A673 (cell line): ENCODE measurements around the gene HBQ1. TPM values are rescaled to one million over a fixed set of nuclear protein-coding genes. Genes with fewer than 3 reads are reported as not detected.

Experiments used
- BruUV-seq: library from RNA; stranded (reverse); fragments of 400-500 nt; replicated peaks from 2 replicates; lab custom pipeline; 2021; lab: Mats Ljungman, UMichigan
- CTCF ChIA-PET: fragments of 300-600 bp; sonication (Branson Sonifier 250); formaldehyde crosslinking; loops from one replicate; lab custom pipeline; 2022; ENCODE audit warnings: antibody characterized with exemption; lab: Charles Lee
- POLR2A ChIA-PET: fragments of 300-600 bp; sonication (Branson Sonifier 250); formaldehyde crosslinking; loops from one replicate; lab custom pipeline; 2022; ENCODE audit warnings: antibody characterized with exemption; ENCODE audit not compliant: low non-redundant PET; lab: Charles Lee
- DNase-seq: peaks from one replicate; pipeline ENCODE4 v3.0.0-alpha.2; 2015; ENCODE audit warnings: low spot score
- H3K27ac ChIP-seq: fragments of 200-600 bp; sonication (generic); 2 replicates; pipeline ENCODE4 v1.5.1; 2016; ENCODE audit warnings: mixed run types, low read depth, mild to moderate bottlenecking, mixed read lengths, antibody characterized with exemption, low read length; ENCODE audit not compliant: poor library complexity, severe bottlenecking
- H3K27me3 ChIP-seq: fragments of 200-600 bp; sonication (generic); replicated peaks from 2 replicates; pipeline ENCODE4 v1.6.1; 2017; ENCODE audit warnings: mixed run types, low read depth, mild to moderate bottlenecking, mixed read lengths, antibody characterized with exemption, low read length; ENCODE audit not compliant: insufficient read depth, poor library complexity
- H3K36me3 ChIP-seq: fragments of 200-600 bp; sonication (generic); 2 replicates; pipeline ENCODE4 v1.6.1; 2016; ENCODE audit warnings: mixed run types, mild to moderate bottlenecking, mixed read lengths, antibody characterized with exemption, low read length; ENCODE audit not compliant: insufficient read depth, poor library complexity, severe bottlenecking
- H3K4me1 ChIP-seq: fragments of 200-600 bp; sonication (generic); 2 replicates; pipeline ENCODE4 v1.6.1; 2017; ENCODE audit warnings: mixed run types, mild to moderate bottlenecking, mixed read lengths, antibody characterized with exemption, low read length; ENCODE audit not compliant: insufficient read depth, poor library complexity, severe bottlenecking
- H3K4me3 ChIP-seq: fragments of 200-600 bp; sonication (generic); 2 replicates; pipeline ENCODE4 v1.5.1; 2016; ENCODE audit warnings: low read depth, mixed run types, mild to moderate bottlenecking, mixed read lengths, low read length; ENCODE audit not compliant: poor library complexity, severe bottlenecking
- H3K9me3 ChIP-seq: fragments of 200-600 bp; sonication (generic); 2 replicates; pipeline ENCODE4 v1.6.1; 2016; ENCODE audit warnings: mixed run types, low read depth, mild to moderate bottlenecking, mixed read lengths, antibody characterized with exemption, low read length; ENCODE audit not compliant: poor library complexity, severe bottlenecking
- EZH2 ChIP-seq: fragments of 200-600 bp; sonication (generic); IDR thresholded peaks from 2 replicates; pipeline ENCODE4 v1.6.1; 2017; ENCODE audit warnings: borderline replicate concordance, low read depth, mild to moderate bottlenecking, mixed read lengths, antibody characterized with exemption, low read length; ENCODE audit not compliant: poor library complexity, severe bottlenecking
- intact Hi-C: fragments of 100-400 bp; cut with micrococcal nuclease; formaldehyde crosslinking; loops from one replicate; pipeline ENCODE4 v1.10.0; 2022; ENCODE audit not compliant: unreplicated experiment
- total RNA-seq: library from RNA; stranded (reverse); gene quantifications from 2 replicates; pipeline ENCODE4 v1.2.3, GENCODE V29; 2021
- TF ChIP-seq, protein P1 (sequence below): fragments of 300-800, 200-600 bp; sonication (generic); conservative IDR thresholded peaks from 2 replicates; pipeline ENCODE4 v1.5.1; 2017; ENCODE audit warnings: low read depth, mild to moderate bottlenecking, antibody characterized with exemption, low read length, moderate library complexity, mixed read lengths

HBQ1 gene
- total RNA-seq, 1 experiment from 2014 or later: 1.2 TPM

DNA sequence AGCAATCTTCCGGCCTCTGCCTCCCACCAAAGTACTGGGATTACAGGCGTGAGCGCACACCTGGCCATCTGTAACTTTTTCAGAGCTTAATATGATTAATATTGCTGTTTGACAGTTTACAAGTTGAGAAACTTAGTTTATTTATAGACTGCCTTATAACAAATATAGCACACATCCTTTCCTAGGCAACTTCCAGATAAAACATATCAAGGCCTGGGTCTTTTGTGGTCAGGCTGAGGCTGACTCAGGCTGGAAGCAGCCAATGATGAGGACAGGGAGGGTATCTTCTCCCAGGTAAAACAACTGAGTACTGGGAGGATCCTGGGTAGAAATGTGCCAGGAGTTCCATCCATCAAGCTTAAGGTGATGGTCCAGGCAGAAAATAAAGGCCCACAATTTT is 32.7 kb downstream of the HBQ1 start:
- CTCF ChIA-PET: no interaction called here
- TF ChIP-seq, protein P1, sequence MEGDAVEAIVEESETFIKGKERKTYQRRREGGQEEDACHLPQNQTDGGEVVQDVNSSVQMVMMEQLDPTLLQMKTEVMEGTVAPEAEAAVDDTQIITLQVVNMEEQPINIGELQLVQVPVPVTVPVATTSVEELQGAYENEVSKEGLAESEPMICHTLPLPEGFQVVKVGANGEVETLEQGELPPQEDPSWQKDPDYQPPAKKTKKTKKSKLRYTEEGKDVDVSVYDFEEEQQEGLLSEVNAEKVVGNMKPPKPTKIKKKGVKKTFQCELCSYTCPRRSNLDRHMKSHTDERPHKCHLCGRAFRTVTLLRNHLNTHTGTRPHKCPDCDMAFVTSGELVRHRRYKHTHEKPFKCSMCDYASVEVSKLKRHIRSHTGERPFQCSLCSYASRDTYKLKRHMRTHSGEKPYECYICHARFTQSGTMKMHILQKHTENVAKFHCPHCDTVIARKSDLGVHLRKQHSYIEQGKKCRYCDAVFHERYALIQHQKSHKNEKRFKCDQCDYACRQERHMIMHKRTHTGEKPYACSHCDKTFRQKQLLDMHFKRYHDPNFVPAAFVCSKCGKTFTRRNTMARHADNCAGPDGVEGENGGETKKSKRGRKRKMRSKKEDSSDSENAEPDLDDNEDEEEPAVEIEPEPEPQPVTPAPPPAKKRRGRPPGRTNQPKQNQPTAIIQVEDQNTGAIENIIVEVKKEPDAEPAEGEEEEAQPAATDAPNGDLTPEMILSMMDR: no peak
- no peak for TF ChIP-seq EZH2
- Histone ChIP-seq H3K27ac (no peak overlapping the region), H3K9me3 (no peaks in the 10 kb centered on the region), H3K4me1 (no peaks in the 10 kb centered on the region), H3K36me3 (peaks cover 81% of the 10 kb centered on the region), H3K27me3 (no peaks in the 10 kb centered on the region), H3K4me3 (no peak overlapping the region)
- intact Hi-C loops: no loop called here
- POLR2A ChIA-PET: no interaction called here
- BruUV-seq: no TSS peak
- no peak for DNase-seq

DNA sequence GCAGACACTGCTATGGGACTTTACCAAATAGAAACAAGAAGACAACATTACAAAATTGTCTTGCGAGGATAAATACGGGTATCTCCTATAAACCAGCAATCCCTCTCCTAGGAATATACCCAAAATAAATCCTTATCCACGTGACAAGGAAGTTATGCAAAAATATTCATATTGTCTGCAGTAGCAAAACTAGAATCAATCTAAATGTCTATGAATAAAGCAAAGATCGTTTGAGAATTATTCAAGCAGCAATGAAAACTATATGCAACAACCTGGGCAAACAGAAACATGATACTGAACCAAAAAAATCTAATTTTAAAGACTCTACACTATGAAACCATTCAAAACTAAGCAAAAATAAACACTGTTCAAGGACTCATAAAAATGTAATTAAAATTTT is 39.8 kb downstream of the HBQ1 start:
- Histone ChIP-seq H3K4me1 (no peaks in the 10 kb centered on the region), H3K27me3 (no peaks in the 10 kb centered on the region), H3K9me3 (no peaks in the 10 kb centered on the region), H3K36me3 (peaks cover 83% of the 10 kb centered on the region), H3K4me3 (no peak overlapping the region), H3K27ac (no peak overlapping the region)
- TSS peak; percentile 3 for BruUV-seq
- intact Hi-C loops: no loop called here
- ChIA-PET CTCF (no interaction called here), POLR2A (no interaction called here)
- no peak for DNase-seq
- TF ChIP-seq, protein P1: no peak
- TF ChIP-seq EZH2: no peak

DNA sequence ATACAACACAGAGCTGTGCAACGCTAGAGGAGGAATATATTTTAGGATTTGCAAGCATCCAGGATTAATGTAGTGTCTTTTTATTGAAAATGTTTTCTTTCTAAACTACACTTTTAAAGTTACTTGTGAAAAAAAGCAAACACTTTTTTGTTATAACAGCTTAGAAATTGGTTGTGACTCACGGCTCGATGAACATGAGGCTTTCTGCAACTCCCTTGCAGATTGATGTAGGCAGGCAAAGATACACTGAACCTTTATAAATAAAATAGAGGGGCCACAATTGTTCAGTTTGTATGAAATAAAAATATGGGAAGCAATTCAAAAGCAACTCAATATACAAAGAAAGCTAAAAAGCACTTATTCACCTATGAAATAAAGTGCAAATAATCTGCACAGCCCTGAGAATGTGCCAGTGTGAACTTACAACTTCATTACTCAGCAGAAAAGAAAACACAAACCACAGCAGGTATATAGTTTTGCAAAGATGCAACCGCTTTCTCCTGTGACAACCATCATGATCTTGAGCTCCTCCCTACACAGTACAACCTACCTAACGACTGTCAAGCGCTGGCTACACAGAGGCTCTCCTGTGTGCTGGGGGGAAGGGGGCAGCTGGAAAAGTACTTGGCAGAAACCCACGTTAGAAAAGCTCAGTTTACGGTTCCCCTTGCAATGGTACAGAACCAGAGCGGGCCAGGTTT is 48.0 kb downstream of the HBQ1 start:
- intact Hi-C loops: no loop called here
- H3K9me3 ChIP-seq: no peaks in the 10 kb centered on the region
- BruUV-seq: TSS peak; percentile 48
- POLR2A ChIA-PET: interaction anchor here (0.6 kb wide), 1 partner anchor 12 kb away, joined by 14 read pairs; no protein-coding TSS in a partner anchor
- TF ChIP-seq EZH2: no peak
- TF ChIP-seq, protein P1: no peak
- peak overlapping the region; percentile 98 for H3K27ac ChIP-seq
- DNase-seq: no peak
- CTCF ChIA-PET: interaction anchor here (0.7 kb wide), 1 partner anchor 131 kb away, joined by 3 read pairs; no protein-coding TSS in a partner anchor
- peak overlapping the region; percentile 91 for H3K4me3 ChIP-seq
- peaks cover 11% of the 10 kb centered on the region for H3K4me1 ChIP-seq
- H3K27me3 ChIP-seq: no peaks in the 10 kb centered on the region
- H3K36me3 ChIP-seq: peaks cover 43% of the 10 kb centered on the region
